H54 (cell line): ENCODE measurements around the gene DPF3.

Experiments used
- DNase-seq: peaks from one replicate; pipeline ENCODE4 v3.0.0; 2011; ENCODE audit warnings: low spot score, mixed read lengths; ENCODE audit not compliant: insufficient read length
- FAIRE-seq: peaks from 3 replicates; lab custom pipeline; 2011; peaks lifted over from hg19 to GRCh38; lab: Jason Lieb, UNC
- POLR2A ChIP-seq: IDR thresholded peaks from 2 replicates; pipeline ENCODE4 v1.6.1; 2011; ENCODE audit warnings: low read depth, mild to moderate bottlenecking, low read length

DPF3 gene

GRCh38 chr14:72742838-72743195 lies 151.1 kb downstream of the DPF3 start:
- FAIRE-seq (no peak), DNase-seq (no peak)
- TF ChIP-seq POLR2A: no peak

- no peak for FAIRE-seq
- no peak for TF ChIP-seq POLR2A
- no peak for DNase-seq
Measured at GRCh38 chr14:72742118-72742837, 151.6 kb downstream of the DPF3 start.

GRCh38 chr14:72741826-72742117 lies 152.1 kb downstream of the DPF3 start:
- TF ChIP-seq POLR2A: no peak
- no peak for DNase-seq
- FAIRE-seq: no peak

GRCh38 chr14:72740966-72741825 lies 152.7 kb downstream of the DPF3 start:
- TF ChIP-seq POLR2A: no peak
- DNase-seq (no peak), FAIRE-seq (no peak)

- TF ChIP-seq POLR2A: no peak
- FAIRE-seq: no peak
- DNase-seq: no peak
Measured at GRCh38 chr14:72740504-72740961, 153.4 kb downstream of the DPF3 start.

GRCh38 chr14:72739446-72740405 lies 154.2 kb downstream of the DPF3 start:
- DNase-seq (no peak), FAIRE-seq (no peak)
- TF ChIP-seq POLR2A: no peak

GRCh38 chr14:72738161-72738611 lies 155.7 kb downstream of the DPF3 start:
- DNase-seq (no peak), FAIRE-seq (no peak)
- no peak for TF ChIP-seq POLR2A

GRCh38 chr14:72737560-72737943 lies 156.3 kb downstream of the DPF3 start:
- TF ChIP-seq POLR2A: no peak
- DNase-seq (no peak), FAIRE-seq (no peak)

- no peak for TF ChIP-seq POLR2A
Measured at GRCh38 chr14:72736786-72737559, 156.9 kb downstream of the DPF3 start.

GRCh38 chr14:72736308-72736707 lies 157.6 kb downstream of the DPF3 start:
- DNase-seq (peak; percentile 32), FAIRE-seq (no peak)
- TF ChIP-seq POLR2A: no peak

More at GRCh38 chr14:72736786-72737559, 156.9 kb downstream of the DPF3 start:
- DNase-seq (no peak), FAIRE-seq (no peak)

GRCh38 chr14:72732022-72732780 lies 161.7 kb downstream of the DPF3 start:
- FAIRE-seq (no peak), DNase-seq (no peak)
- TF ChIP-seq POLR2A: no peak
